Measurements from ENCODE around the gene KLHL35. TPM values are rescaled to one million over a fixed set of nuclear protein-coding genes. Genes with fewer than 3 reads are reported as not detected.

Gene KLHL35
- total RNA-seq, 2 donors from 2014 or later, result 0.89 TPM; not detected in 1

GRCh38 chr11:75434886-75435570 lies 2.0 kb upstream of the KLHL35 start:
- ATAC-seq (no peak), DNase-seq (ENCODE audit: low spot score in 2 of 2) (no peak)
- no peaks in the 10 kb centered on the region for H3K9me3 Mint-ChIP-seq
- peak overlapping the region in 1 of 2 donors; percentile 29 for H3K27ac Mint-ChIP-seq
- no peaks in the 10 kb centered on the region for H3K36me3 Mint-ChIP-seq

- Mint-ChIP-seq H3K27ac (no peak overlapping the region), H3K9me3 (peaks cover 4 to 5% of the 10 kb centered on the region in 2 donors), H3K36me3 (peaks cover 6% of the 10 kb centered on the region in 2 donors)
- ATAC-seq (no peak), DNase-seq (ENCODE audit: low spot score in 2 of 2) (no peak)
Observed at GRCh38 chr11:75434051-75434450, 1.0 kb upstream of the KLHL35 start.

- ATAC-seq (no peak), DNase-seq (ENCODE audit: low spot score in 2 of 2) (no peak)
- peaks cover 4 to 9% of the 10 kb centered on the region in 2 donors for H3K9me3 Mint-ChIP-seq
- peaks cover 10 to 11% of the 10 kb centered on the region in 2 donors for H3K36me3 Mint-ChIP-seq
- no peak overlapping the region for H3K27ac Mint-ChIP-seq
Observed at GRCh38 chr11:75433443-75433842, 440 bp upstream of the KLHL35 start.

- Mint-ChIP-seq H3K9me3 (peaks cover 4 to 9% of the 10 kb centered on the region in 2 donors), H3K36me3 (peaks cover 10 to 11% of the 10 kb centered on the region in 2 donors), H3K27ac (no peak overlapping the region)
- DNase-seq (ENCODE audit: low spot score in 2 of 2), result no peak
- no peak for ATAC-seq
Observed at GRCh38 chr11:75431533-75432525, 1.2 kb downstream of the KLHL35 start.

- Mint-ChIP-seq H3K9me3 (peaks cover 4 to 9% of the 10 kb centered on the region in 2 donors), H3K27ac (no peak overlapping the region), H3K36me3 (peaks cover 10 to 11% of the 10 kb centered on the region in 2 donors)
- peak in 1 of 2 donors; percentile 1 for ATAC-seq
- no peak for DNase-seq (ENCODE audit: low spot score in 2 of 2)
Observed at GRCh38 chr11:75430714-75431532, 2.1 kb downstream of the KLHL35 start.

GRCh38 chr11:75429902-75430713 lies 2.9 kb downstream of the KLHL35 start:
- H3K9me3 Mint-ChIP-seq, result peaks cover 4 to 9% of the 10 kb centered on the region in 2 donors
- DNase-seq (ENCODE audit: low spot score in 2 of 2), result peak in 1 of 2 donors; percentile 66
- peak; percentile 30 to 76 for ATAC-seq
- peaks cover 10 to 11% of the 10 kb centered on the region in 2 donors for H3K36me3 Mint-ChIP-seq
- H3K27ac Mint-ChIP-seq, result no peak overlapping the region

GRCh38 chr11:75429641-75429901 lies 3.4 kb downstream of the KLHL35 start:
- DNase-seq (ENCODE audit: low spot score in 2 of 2), result no peak
- no peak for ATAC-seq
- peaks cover 10 to 11% of the 10 kb centered on the region in 2 donors for H3K36me3 Mint-ChIP-seq
- H3K27ac Mint-ChIP-seq, result peak overlapping the region in 1 of 2 donors; percentile 84
- H3K9me3 Mint-ChIP-seq, result peaks cover 4 to 9% of the 10 kb centered on the region in 2 donors

- Mint-ChIP-seq H3K27ac (peak overlapping the region in 1 of 2 donors; percentile 84), H3K9me3 (peaks cover 4 to 9% of the 10 kb centered on the region in 2 donors), H3K36me3 (peaks cover 10 to 11% of the 10 kb centered on the region in 2 donors)
- DNase-seq (ENCODE audit: low spot score in 2 of 2), result no peak
- ATAC-seq, result no peak
Observed at GRCh38 chr11:75428989-75429640, 3.9 kb downstream of the KLHL35 start.

- DNase-seq (ENCODE audit: low spot score in 2 of 2) (peak in 1 of 2 donors; percentile 68), ATAC-seq (peak; percentile 72 to 84)
- Mint-ChIP-seq H3K9me3 (peaks cover 4 to 9% of the 10 kb centered on the region in 2 donors), H3K36me3 (peaks cover 10 to 11% of the 10 kb centered on the region in 2 donors), H3K27ac (no peak overlapping the region)
Observed at GRCh38 chr11:75428281-75428724, 4.7 kb downstream of the KLHL35 start.

- Mint-ChIP-seq H3K9me3 (peaks cover 4 to 9% of the 10 kb centered on the region in 2 donors), H3K36me3 (peaks cover 10 to 11% of the 10 kb centered on the region in 2 donors), H3K27ac (no peak overlapping the region)
- ATAC-seq (no peak), DNase-seq (ENCODE audit: low spot score in 2 of 2) (no peak)
Observed at GRCh38 chr11:75427181-75427580, 5.8 kb downstream of the KLHL35 start.

- no peak for ATAC-seq
- Mint-ChIP-seq H3K9me3 (peaks cover 4 to 9% of the 10 kb centered on the region in 2 donors), H3K36me3 (peaks cover 10 to 11% of the 10 kb centered on the region in 2 donors), H3K27ac (no peak overlapping the region)
- DNase-seq (ENCODE audit: low spot score in 2 of 2), result no peak
Observed at GRCh38 chr11:75426720-75427086, 6.3 kb downstream of the KLHL35 start.

GRCh38 chr11:75425422-75425821 lies 7.6 kb downstream of the KLHL35 start:
- peaks cover 10 to 11% of the 10 kb centered on the region in 2 donors for H3K36me3 Mint-ChIP-seq
- ATAC-seq (no peak), DNase-seq (ENCODE audit: low spot score in 2 of 2) (no peak)
- H3K9me3 Mint-ChIP-seq, result peaks cover 4 to 9% of the 10 kb centered on the region in 2 donors
- no peak overlapping the region for H3K27ac Mint-ChIP-seq

GRCh38 chr11:75424396-75424795 lies 8.6 kb downstream of the KLHL35 start:
- H3K36me3 Mint-ChIP-seq, result peaks cover 8% of the 10 kb centered on the region in 2 donors
- H3K27ac Mint-ChIP-seq, result no peak overlapping the region
- peaks cover 2 to 8% of the 10 kb centered on the region in 2 donors for H3K9me3 Mint-ChIP-seq
- DNase-seq (ENCODE audit: low spot score in 2 of 2), result no peak
- no peak for ATAC-seq

- DNase-seq (ENCODE audit: low spot score in 2 of 2) (no peak), ATAC-seq (no peak)
- Mint-ChIP-seq H3K27ac (peak overlapping the region in 1 of 2 donors; percentile 72), H3K9me3 (peaks cover 0 to under 1% of the 10 kb centered on the region in 2 donors), H3K36me3 (peaks cover 1% of the 10 kb centered on the region in 2 donors)
Observed at GRCh38 chr11:75423721-75424120, 9.3 kb downstream of the KLHL35 start.
